ENCODE data around the gene COQ10B. TPM values are rescaled to one million over a fixed set of nuclear protein-coding genes. Genes with fewer than 3 reads are reported as not detected.

Gene COQ10B
- total RNA-seq, 3 donors from 2014 or later (not counting 1 experiment from before 2014, with no cell fraction given) = 64.6 to 79.2 (median 72.5) TPM

- DNase-seq (peak in 1 of 2 donors; percentile 60), ATAC-seq (peak in 2 of 3 donors; percentile 1)
- H3K27me3 Mint-ChIP-seq (ENCODE audit: low read depth in 2 of 2) = no peaks in the 10 kb centered on the region
- no peaks in the 10 kb centered on the region for H3K36me3 Mint-ChIP-seq
- peak overlapping the region; percentile 90 to 97 for H3K27ac Mint-ChIP-seq
- intact Hi-C loops (cut with micrococcal nuclease) = loop anchor here (2.0 to 5.0 kb wide), 2 partner anchors 79 to 188 kb away; partner anchors contain the start of genes MARS2 and SF3B1
- H3K4me1 Mint-ChIP-seq = peaks cover 40 to 45% of the 10 kb centered on the region in 2 donors
- H3K4me1 ChIP-seq (ENCODE audit: control insufficient read depth, insufficient read depth, low read length) = peaks cover 20% of the 10 kb centered on the region
- H3K4me3 Mint-ChIP-seq = peak overlapping the region; percentile 92
- H3K4me3 ChIP-seq (ENCODE audit: low read length) = peak overlapping the region; percentile 64
- 0% methylated on average over 17 of the region's 17 CpGs for WGBS (ENCODE audit: insufficient coverage)
- H3K27ac ChIP-seq (ENCODE audit: low read length) = peak overlapping the region; percentile 88
- H3K27me3 ChIP-seq (ENCODE audit: control insufficient read depth, insufficient read depth, low read length) = no peaks in the 10 kb centered on the region
- H3K9me3 Mint-ChIP-seq = no peaks in the 10 kb centered on the region
- H3K36me3 ChIP-seq (ENCODE audit: control insufficient read depth, insufficient read depth, low read length) = no peaks in the 10 kb centered on the region
- TF ChIP-seq CTCF (IDR thresholded peaks at IDR 0.05) = no peak
- H3K9me3 ChIP-seq (ENCODE audit: control insufficient read depth, insufficient read depth, low read length) = no peaks in the 10 kb centered on the region
Observed at GRCh38 chr2:197516393-197516761, 63.0 kb downstream of the COQ10B start.

GRCh38 chr2:197517150-197517549 is 63.8 kb downstream of the COQ10B start:
- no peak for TF ChIP-seq CTCF (IDR thresholded peaks at IDR 0.05)
- WGBS (ENCODE audit: insufficient coverage) = no CpG with 5 or more reads among the region's 2 CpGs
- Histone ChIP-seq H3K4me3 (ENCODE audit: low read length) (peak overlapping the region; percentile 64), H3K27me3 (ENCODE audit: control insufficient read depth, insufficient read depth, low read length) (no peaks in the 10 kb centered on the region), H3K9me3 (ENCODE audit: control insufficient read depth, insufficient read depth, low read length) (no peaks in the 10 kb centered on the region), H3K27ac (ENCODE audit: low read length) (peak overlapping the region; percentile 88), H3K36me3 (ENCODE audit: control insufficient read depth, insufficient read depth, low read length) (no peaks in the 10 kb centered on the region), H3K4me1 (ENCODE audit: control insufficient read depth, insufficient read depth, low read length) (peaks cover 20% of the 10 kb centered on the region)
- ATAC-seq (no peak), DNase-seq (no peak)
- H3K27me3 Mint-ChIP-seq (ENCODE audit: low read depth in 2 of 2) = no peaks in the 10 kb centered on the region
- peaks cover 40 to 50% of the 10 kb centered on the region in 2 donors for H3K4me1 Mint-ChIP-seq
- peak overlapping the region; percentile 90 to 97 for H3K27ac Mint-ChIP-seq
- no peaks in the 10 kb centered on the region for H3K36me3 Mint-ChIP-seq
- H3K4me3 Mint-ChIP-seq = peak overlapping the region; percentile 92
- intact Hi-C loops (cut with micrococcal nuclease) = loop anchor here (2.0 to 5.0 kb wide), 2 partner anchors 80 to 188 kb away; partner anchors contain the start of genes MARS2 and SF3B1
- H3K9me3 Mint-ChIP-seq = no peaks in the 10 kb centered on the region

Other genes starting within 250 kb of the COQ10B start
- 100 to 1,000 TPM; 252 to 376 (median 311) TPM for gene ANKRD44, start 142.8 kb upstream of the COQ10B start, total RNA-seq
- gene SF3B1, start 18.5 kb upstream of the COQ10B start, total RNA-seq = 100 to 1,000 TPM; 387 to 472 (median 447) TPM
- 100 to 1,000 TPM in 2 of 3 donors, 10 to 100 TPM in 1; 79.7 to 130 (median 113) TPM for gene HSPD1, start 46.3 kb downstream of the COQ10B start, total RNA-seq
- gene HSPE1, start 46.8 kb downstream of the COQ10B start, total RNA-seq = 10 to 100 TPM; 47.6 to 70.7 (median 50.7) TPM
- gene MOB4, start 62.5 kb downstream of the COQ10B start, total RNA-seq = 10 to 100 TPM; 27.1 to 40.0 (median 34.9) TPM
- not detected for gene RFTN2, start 222.0 kb downstream of the COQ10B start, total RNA-seq